ENCODE data around the gene SMNDC1. TPM values are rescaled to one million over a fixed set of nuclear protein-coding genes. Genes with fewer than 3 reads are reported as not detected.
"Not testable (repeated sequence)": the region's sequence is repeated elsewhere in the genome, so short reads cannot be mapped to it uniquely, and the experiment has no call there.

SMNDC1 gene
- polyA plus RNA-seq, 4 donors: 44.8 to 53.0 (median 50.1) TPM

GRCh38 chr10:110286841-110287240 lies 17.9 kb downstream of the SMNDC1 start:
- DNase-seq (ENCODE audit: low read depth in 4 of 4, low spot score in 2 of 4): no peak

GRCh38 chr10:110285501-110285900 lies 19.2 kb downstream of the SMNDC1 start:
- no peak for DNase-seq (ENCODE audit: low read depth in 4 of 4, low spot score in 2 of 4)

DNA sequence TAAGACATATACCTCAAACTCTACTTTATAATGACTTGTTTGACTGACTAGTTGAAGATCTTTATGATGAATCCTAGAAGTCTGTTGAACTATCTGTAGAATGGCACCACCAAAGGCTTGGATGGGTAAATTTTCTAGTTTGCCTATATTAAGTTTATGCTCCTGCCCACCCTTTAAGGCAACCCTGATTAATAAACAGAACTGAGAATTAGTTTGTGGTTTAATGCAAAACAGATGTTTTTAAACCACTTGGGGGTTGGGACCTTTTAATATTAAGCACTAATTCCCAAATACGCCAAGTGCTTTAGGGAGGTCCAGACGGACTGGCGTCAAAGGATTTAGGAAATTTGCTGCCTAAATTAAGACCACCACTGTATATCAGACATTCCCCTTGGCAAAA lies 20.5 kb downstream of the SMNDC1 start:
- DNase-seq (ENCODE audit: low read depth in 4 of 4, low spot score in 2 of 4): no peak

DNA sequence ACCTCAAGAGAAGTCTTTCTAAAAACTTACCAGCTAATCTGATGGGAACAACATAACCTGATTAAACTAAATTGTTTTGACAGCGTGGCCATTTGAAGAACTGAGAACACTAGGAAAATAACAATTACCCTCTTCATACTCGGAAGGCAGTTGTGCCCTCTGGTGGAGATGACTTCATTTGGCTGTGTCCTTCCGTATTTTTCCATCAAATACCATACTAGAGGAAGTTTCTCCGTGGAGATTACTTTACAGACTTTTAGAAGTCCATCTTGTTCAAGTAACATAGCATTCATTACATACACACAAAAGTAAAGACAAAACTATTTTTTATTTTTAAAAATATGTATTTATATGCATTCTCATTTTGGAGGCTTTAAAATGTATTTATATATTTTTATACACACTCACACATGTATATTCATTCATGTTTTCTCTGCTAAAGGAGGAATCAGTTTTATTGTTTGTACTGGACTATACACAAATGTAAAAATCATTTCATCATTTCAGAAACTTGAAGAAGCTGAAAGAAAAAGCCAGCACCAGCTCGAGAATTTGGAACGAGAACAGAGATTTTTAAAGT lies 25.2 kb downstream of the SMNDC1 start:
- peak in 3 of 4 donors; percentile 34 to 54 (median 46) for DNase-seq (ENCODE audit: low read depth in 4 of 4, low spot score in 2 of 4)

DNA sequence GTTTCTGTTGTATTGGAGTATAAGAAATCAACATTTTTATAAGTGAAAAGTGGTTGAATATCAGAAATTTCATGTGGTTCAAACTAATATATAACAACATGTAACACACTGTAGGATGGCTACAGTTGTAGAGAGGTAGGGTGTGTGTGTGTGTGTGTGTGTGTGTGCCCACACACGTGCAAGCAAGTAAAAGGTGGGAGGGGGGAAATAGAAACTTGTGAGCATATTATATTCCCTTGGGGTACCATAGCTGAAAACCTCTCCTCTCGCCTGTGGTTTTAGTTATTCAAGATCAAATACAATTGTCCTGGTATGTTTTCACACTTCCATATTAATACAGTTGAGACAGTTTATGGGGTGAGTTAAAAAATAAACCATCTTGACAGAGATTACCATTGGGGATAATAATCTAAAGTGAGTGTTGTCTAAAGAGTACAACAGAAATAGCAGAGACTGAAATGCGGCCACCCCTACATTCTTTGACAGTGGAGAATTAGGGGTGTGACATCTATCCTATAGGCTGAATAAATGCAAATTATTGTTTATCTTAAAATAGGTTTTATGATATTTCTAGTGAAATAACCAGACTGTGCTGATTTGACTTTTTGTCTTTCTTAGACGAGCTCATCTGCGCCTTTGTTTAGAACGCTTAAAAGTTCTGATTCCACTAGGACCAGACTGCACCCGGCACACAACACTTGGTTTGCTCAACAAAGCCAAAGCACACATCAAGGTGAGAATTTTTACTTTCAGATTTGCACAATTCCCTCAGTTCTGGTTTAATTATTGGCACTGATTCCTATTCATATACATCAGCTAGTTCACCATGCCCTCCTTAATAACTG lies 25.9 kb downstream of the SMNDC1 start:
- no peak for DNase-seq (ENCODE audit: low read depth in 4 of 4, low spot score in 2 of 4)

DNA sequence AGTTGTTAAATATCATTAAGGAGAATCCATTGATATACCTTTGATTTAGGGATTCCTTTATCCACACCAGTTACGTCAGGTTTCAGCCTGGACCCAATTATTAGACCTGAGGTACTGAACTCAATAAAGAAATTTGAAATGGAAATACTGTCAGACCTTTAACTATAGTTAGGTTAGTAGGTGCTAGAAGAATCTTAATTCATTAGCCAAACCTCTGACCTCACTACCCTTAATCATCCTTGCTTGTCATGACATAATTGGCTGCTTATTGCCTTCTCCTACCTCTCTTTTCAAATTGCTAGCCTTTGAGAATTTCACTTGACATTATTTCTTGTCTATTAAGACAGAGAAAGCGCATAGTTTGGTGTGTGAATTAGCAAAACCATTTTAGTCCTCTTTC lies 27.1 kb downstream of the SMNDC1 start:
- DNase-seq (ENCODE audit: low read depth in 4 of 4, low spot score in 2 of 4): no peak

- DNase-seq (ENCODE audit: low read depth in 4 of 4, low spot score in 2 of 4): no peak
Measured at GRCh38 chr10:110276603-110277002, 28.1 kb downstream of the SMNDC1 start.

DNA sequence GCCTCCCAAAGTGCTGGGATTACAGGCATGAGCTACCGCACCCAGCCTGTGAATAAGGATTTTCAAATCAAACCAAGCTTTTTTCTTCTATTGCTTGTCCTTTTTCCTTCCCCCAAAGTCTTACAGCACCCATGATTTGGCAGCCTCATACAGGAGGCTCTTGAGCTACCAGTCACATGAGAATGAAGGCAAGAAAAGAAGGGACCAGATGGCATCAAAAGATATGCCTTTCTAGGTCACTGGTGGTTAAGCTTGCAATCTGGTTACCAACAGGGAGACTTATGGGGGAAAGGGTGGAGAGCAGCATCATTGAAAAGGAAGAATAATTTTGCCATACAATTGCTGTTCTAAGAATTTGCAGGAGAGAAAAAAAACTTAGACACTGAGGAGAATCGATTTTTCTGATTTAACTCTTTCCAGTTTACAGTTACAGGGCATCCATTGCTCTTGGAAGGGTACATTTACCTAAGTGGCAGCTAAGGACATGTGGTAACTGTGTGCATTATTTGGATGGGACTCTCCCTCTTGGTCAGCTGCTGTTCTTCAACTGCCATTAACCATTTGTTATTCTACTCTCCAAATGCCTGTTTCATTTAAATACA lies 29.5 kb downstream of the SMNDC1 start:
- no peak for DNase-seq (ENCODE audit: low read depth in 4 of 4, low spot score in 2 of 4)

DNA sequence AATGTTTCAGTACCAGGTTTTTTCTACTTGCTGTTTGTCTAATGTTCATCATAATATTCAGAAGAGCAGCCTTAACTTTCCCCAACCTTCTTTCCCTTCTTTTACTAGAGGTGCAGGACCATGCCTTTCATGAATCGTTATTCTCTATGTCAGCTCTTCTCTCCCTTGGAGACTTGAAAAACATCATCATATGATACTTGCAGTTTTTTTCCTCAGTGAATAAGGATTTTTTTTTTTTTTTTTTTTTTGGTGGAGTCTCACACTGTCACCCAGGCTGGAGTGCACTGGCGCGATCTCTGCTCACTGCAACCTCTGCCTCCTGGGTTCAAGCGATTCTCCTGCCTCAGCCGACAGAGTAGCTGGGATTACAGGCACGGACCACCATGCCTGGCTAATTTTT lies 30.1 kb downstream of the SMNDC1 start:
- no peak for DNase-seq (ENCODE audit: low read depth in 4 of 4, low spot score in 2 of 4)

GRCh38 chr10:110274072-110274627 lies 30.6 kb downstream of the SMNDC1 start:
- no peak for DNase-seq (ENCODE audit: low read depth in 4 of 4, low spot score in 2 of 4)

DNA sequence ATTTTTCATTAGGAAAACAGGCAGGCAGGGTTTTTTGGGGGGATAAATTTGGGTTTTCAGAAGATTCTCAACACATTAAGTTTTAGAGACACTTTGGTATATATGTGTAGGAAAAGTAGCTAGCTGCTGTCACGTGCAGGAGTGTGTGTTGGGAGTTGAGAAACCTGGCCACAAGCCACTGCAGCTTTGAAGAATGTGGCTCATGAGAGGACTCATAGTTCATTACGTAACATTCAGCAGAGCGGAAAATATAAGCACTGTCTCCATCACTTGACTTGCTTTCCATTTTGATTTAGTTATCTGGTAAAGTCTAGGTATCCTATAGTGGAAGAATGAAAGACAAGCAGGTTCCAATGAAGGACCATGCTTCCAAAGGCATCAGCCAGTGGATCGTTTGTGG lies 31.2 kb downstream of the SMNDC1 start:
- no peak for DNase-seq (ENCODE audit: low read depth in 4 of 4, low spot score in 2 of 4)

GRCh38 chr10:110272995-110273394 lies 31.7 kb downstream of the SMNDC1 start:
- DNase-seq (ENCODE audit: low read depth in 4 of 4, low spot score in 2 of 4): not testable (repeated sequence)

- DNase-seq (ENCODE audit: low read depth in 4 of 4, low spot score in 2 of 4): no peak
Measured at GRCh38 chr10:110269374-110270318, 35.1 kb downstream of the SMNDC1 start.

DNA sequence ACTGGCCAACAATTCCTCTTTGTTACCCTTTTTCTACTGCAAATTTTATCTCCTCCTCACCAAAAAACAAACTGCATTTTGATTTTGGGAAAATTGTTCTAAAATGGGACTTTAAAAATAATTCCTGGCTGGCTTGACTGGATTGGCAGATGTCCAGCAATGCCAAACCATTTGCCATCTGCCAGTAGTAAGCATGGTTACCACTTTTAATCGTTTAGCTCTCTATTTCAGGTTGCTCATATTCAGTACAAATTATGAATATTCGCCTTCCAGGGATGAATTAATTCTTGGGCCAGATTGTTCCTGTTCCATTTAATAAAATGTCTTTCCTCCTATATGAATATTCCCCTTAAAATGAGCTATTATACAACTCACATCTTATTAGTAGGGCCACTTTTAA lies 35.7 kb downstream of the SMNDC1 start:
- DNase-seq (ENCODE audit: low read depth in 4 of 4, low spot score in 2 of 4): no peak

DNA sequence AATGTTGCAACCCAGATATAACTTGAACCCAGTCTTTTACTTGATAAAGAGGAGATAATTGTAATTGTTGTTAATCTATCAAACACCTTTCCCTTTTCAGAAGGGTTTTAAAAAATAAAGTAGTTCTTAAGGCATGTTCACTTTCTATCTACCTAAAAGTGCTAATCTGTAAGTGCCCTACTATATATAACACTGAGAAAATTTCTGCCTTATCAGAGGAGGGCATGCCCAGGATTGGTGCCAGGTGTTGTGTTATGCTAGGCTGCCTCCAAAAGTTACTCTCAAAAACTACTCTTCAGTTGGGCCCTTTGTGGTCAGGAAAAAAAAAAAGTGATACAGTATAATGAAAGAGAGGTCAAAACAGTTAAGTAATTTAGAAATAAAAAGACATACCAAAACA lies 36.3 kb downstream of the SMNDC1 start:
- DNase-seq (ENCODE audit: low read depth in 4 of 4, low spot score in 2 of 4): no peak

GRCh38 chr10:110267276-110267675 lies 37.4 kb downstream of the SMNDC1 start:
- DNase-seq (ENCODE audit: low read depth in 4 of 4, low spot score in 2 of 4): no peak

DNA sequence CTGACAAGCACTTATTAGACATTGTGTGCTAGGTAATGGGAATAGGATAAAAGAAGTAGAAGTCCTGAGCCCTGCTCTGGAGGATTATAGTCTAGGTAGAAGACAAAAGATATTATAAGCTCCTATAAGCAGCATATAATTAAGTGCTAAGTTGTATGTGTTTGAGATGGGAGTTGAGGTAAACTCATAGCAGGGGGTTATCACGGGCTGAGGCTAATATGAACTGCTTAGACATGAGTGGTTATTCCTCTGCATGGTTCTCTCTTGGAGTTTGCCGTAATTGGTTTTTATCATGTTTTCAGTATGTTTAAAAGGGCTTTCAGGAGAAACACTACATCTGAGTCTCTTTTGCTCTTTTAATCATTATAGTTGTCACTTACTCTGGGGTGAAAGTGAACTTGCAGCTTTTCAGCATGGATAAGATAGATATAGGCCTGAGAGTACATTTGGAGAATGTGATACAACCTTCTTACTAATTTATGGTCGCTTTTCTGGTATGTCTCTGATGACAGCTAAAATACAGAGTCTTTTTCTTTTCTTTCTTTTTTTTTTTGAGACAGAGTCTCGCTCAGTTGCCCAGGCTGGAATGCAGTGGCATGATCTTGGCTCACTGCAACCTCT lies 39.0 kb downstream of the SMNDC1 start:
- DNase-seq (ENCODE audit: low read depth in 4 of 4, low spot score in 2 of 4): no peak

DNA sequence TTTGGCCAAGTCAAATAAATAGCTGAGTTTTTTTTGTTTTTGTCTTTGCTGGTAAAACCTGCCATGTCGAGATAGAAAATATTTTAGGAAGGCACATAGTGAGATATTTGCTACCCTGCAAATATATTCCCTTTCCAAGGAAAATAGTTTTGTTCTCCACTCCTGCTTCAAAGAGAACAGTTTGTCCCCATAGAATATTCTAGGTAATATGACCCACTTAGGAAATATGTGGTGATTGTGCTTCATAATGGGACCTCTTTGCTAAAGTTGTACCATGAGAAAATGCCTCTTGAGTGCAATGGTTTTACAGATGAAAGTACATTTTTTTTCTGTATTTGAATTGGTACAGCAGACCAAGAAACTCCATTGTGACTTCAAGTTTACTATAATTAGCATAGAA lies 41.6 kb downstream of the SMNDC1 start:
- no peak for DNase-seq (ENCODE audit: low read depth in 4 of 4, low spot score in 2 of 4)

DNA sequence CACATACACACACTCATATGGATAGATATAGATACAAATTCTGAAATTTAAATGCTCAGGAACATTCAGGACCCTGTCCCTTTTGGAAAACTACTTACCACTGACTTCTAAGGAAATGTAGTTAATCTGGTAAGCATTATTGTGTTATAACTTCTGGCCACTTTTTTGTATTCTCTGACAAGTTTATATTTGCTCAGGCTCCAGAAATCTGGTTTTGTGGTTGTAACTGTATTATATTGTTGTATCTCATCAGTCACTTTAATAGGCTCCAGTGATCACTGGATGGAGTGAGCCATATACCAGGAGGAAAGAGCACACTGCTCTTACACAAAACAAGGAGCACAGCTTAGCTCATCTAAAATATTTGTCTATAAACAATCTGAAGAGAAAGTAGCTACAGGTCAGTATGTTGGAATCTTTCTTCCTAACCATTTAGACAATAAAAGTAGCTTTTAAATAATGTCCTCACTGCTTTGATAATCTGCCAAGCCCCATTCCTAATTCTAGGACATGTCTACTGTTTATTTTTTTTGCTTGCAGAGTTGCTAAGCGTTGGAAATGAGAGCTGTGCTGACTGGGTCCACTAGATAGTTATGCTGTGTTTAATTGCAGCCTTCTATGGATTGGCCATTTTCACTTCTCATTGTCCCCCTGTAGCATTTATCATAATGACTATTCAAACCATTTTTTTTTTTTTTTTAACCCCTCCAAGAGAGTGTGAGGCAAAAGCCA lies 43.8 kb downstream of the SMNDC1 start:
- no peak for DNase-seq (ENCODE audit: low read depth in 4 of 4, low spot score in 2 of 4)
